ENCODE results near the gene JADE1. TPM values are rescaled to one million over a fixed set of nuclear protein-coding genes. Genes with fewer than 3 reads are reported as not detected.

JADE1 gene
- total and polyA plus RNA-seq, 4 donors: 5.0 to 17.6 (median 10.5) TPM

GRCh38 chr4:128847082-128847724 lies 37.7 kb downstream of the JADE1 start:
- Histone ChIP-seq H3K9me3 (ENCODE audit: control insufficient read depth in 4 of 4, low read length in 3 of 4) (no peaks in the 10 kb centered on the region), H3K27me3 (ENCODE audit: control insufficient read depth in 4 of 4, insufficient read depth in 4 of 4, low read length in 3 of 4) (no peaks in the 10 kb centered on the region), H3K36me3 (ENCODE audit: control insufficient read depth in 4 of 4, insufficient read depth in 3 of 4, low read depth in 1 of 4, low read length in 3 of 4) (peaks cover 5 to 63% (median 28%) of the 10 kb centered on the region in 4 donors), H3K4me1 (ENCODE audit: control insufficient read depth in 4 of 4, insufficient read depth in 4 of 4, low read length in 3 of 4) (peaks cover 0 to 13% (median 6%) of the 10 kb centered on the region in 4 donors), H3K27ac (ENCODE audit: low read depth in 1 of 2, low read length in 2 of 2) (no peak overlapping the region), H3K4me3 (ENCODE audit: low read depth in 1 of 3, low read length in 3 of 3) (no peak overlapping the region), H3K9ac (ENCODE audit: low read depth in 1 of 2, low read length in 2 of 2) (no peak overlapping the region)
- WGBS: 90% methylated on average over 7 of the region's 7 CpGs
- TF ChIP-seq NR2F2 (IDR thresholded peaks at IDR 0.05): no peak
- TF ChIP-seq GABPA (IDR thresholded peaks at IDR 0.05 in 1 of 2, conservative IDR thresholded peaks at IDR 0.05 in 1 of 2): no peak
- TF ChIP-seq JUND (IDR thresholded peaks at IDR 0.05): no peak
- TF ChIP-seq MAX (IDR thresholded peaks at IDR 0.05): no peak
- TF ChIP-seq FOXA2 (IDR thresholded peaks at IDR 0.05): no peak
- no peak for TF ChIP-seq ZBTB33 (IDR thresholded peaks at IDR 0.05)
- no peak for TF ChIP-seq SP1 (IDR thresholded peaks at IDR 0.05)
- TF ChIP-seq TAF1 (conservative IDR thresholded peaks at IDR 0.05): no peak
- DNase-seq (ENCODE audit: low spot score): no peak

GRCh38 chr4:128848461-128848860 lies 39.0 kb downstream of the JADE1 start:
- WGBS: 95% methylated on average over 3 of the region's 3 CpGs
- peaks cover 0 to 13% (median 6%) of the 10 kb centered on the region in 4 donors for H3K4me1 ChIP-seq (ENCODE audit: control insufficient read depth in 4 of 4, insufficient read depth in 4 of 4, low read length in 3 of 4)

More at GRCh38 chr4:128848461-128848860, 39.0 kb downstream of the JADE1 start:
- Histone ChIP-seq H3K4me3 (ENCODE audit: low read depth in 1 of 3, low read length in 3 of 3) (no peak overlapping the region), H3K27ac (ENCODE audit: low read depth in 1 of 2, low read length in 2 of 2) (no peak overlapping the region), H3K9ac (ENCODE audit: low read depth in 1 of 2, low read length in 2 of 2) (no peak overlapping the region), H3K36me3 (ENCODE audit: control insufficient read depth in 4 of 4, insufficient read depth in 3 of 4, low read depth in 1 of 4, low read length in 3 of 4) (peaks cover 8 to 73% (median 38%) of the 10 kb centered on the region in 4 donors), H3K27me3 (ENCODE audit: control insufficient read depth in 4 of 4, insufficient read depth in 4 of 4, low read length in 3 of 4) (no peaks in the 10 kb centered on the region), H3K9me3 (ENCODE audit: control insufficient read depth in 4 of 4, low read length in 3 of 4) (no peaks in the 10 kb centered on the region)
- no peak for DNase-seq (ENCODE audit: low spot score)
- TF ChIP-seq TAF1 (conservative IDR thresholded peaks at IDR 0.05): no peak
- no peak for TF ChIP-seq MAX (IDR thresholded peaks at IDR 0.05)
- no peak for TF ChIP-seq REST (IDR thresholded peaks at IDR 0.05)
- no peak for TF ChIP-seq ZBTB33 (IDR thresholded peaks at IDR 0.05)
- TF ChIP-seq ATF3 (IDR thresholded peaks at IDR 0.05): no peak
- TF ChIP-seq GABPA (IDR thresholded peaks at IDR 0.05 in 1 of 2, conservative IDR thresholded peaks at IDR 0.05 in 1 of 2): no peak
- TF ChIP-seq NR2F2 (IDR thresholded peaks at IDR 0.05): no peak
- no peak for TF ChIP-seq FOXA2 (IDR thresholded peaks at IDR 0.05)
